Measurements from ENCODE around the gene ARID4B. TPM values are rescaled to one million over a fixed set of nuclear protein-coding genes. Genes with fewer than 3 reads are reported as not detected.

Gene ARID4B
- total RNA-seq, 4 donors from 2014 or later, result 29.0 to 54.5 (median 37.4) TPM

GRCh38 chr1:235328271-235329138 lies 526 bp upstream of the ARID4B start, which contains the start of gene GGPS1:
Gene GGPS1, plus strand, starts transcription at chr1:235328570. Its CDS starts 6,695 bp downstream, at chr1:235335265.
- no peak for TF ChIP-seq CTCF (IDR thresholded peaks at IDR 0.05)
- DNase-seq (ENCODE audit: low spot score) (peak; percentile 94), ATAC-seq (ENCODE audit: low FRiP score) (peak; percentile 93)

DNA sequence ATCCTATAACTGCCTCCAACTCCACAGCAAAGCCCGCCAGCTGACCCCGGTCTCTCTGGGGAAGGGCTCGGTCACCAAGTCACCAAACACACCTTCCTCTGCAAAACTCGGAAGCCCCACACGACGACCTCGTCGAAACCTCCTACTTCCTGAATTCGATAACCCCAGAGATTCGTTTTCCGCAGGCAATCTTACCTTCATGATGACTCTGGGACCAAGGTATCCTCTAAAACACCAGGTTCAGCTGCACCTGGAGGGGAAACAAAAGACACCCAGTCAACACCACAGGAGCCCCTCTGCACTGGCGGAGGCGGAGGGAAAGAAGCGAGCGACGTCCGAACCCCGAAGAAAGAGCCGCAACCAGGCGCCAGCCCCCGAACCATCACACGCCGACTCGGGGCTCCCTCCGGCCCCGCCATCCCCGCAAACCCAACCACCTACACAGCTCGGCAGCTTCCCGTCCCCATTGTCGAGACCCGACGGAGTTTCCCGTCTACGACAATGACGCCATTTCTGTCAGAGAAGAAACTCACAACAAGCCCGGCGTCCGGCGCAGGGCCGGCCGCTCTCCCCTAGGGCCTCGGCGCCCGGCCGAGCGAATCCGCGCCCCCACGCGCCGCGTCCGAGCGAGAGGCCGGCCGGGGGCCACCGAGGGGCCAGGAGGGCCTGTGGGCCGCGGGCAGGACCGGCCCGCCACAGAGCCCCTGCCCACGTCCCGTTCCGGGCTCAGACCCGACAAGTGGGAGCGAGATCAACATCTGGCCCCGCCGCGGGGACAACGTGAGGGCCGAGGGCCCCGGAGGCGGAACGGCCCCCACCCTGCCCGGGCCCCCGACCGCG lies 1.0 kb downstream of the ARID4B start:
- ATAC-seq (ENCODE audit: low FRiP score), result peak; percentile 3

DNA sequence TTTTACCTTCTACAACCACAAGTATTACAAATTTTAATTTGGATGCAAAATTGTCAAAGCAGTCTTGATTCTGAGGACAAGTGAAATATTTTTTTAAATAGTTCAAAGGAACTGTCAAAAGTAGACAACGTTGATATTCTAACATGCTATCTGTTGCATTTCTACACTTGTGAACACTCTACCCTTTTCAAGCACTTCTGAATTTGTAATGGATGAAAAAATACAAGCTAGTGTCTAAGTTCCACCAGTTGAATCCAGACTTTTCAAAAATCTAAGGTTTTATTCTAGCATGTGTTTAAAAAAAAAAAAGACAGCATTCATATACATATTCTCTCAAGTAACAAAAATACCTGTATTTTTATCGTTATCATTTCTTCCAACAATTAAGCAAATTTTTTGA lies 2.1 kb downstream of the ARID4B start:
- ATAC-seq (ENCODE audit: low FRiP score) (no peak), DNase-seq (ENCODE audit: low spot score) (no peak)
- TF ChIP-seq CTCF (IDR thresholded peaks at IDR 0.05), result no peak

More for the DNA sequence above, 1.0 kb downstream of the ARID4B start:
- DNase-seq (ENCODE audit: low spot score), result peak; percentile 24
- no peak for TF ChIP-seq CTCF (IDR thresholded peaks at IDR 0.05)

GRCh38 chr1:235325139-235325538 lies 2.8 kb downstream of the ARID4B start:
- ATAC-seq (ENCODE audit: low FRiP score), result no peak

DNA sequence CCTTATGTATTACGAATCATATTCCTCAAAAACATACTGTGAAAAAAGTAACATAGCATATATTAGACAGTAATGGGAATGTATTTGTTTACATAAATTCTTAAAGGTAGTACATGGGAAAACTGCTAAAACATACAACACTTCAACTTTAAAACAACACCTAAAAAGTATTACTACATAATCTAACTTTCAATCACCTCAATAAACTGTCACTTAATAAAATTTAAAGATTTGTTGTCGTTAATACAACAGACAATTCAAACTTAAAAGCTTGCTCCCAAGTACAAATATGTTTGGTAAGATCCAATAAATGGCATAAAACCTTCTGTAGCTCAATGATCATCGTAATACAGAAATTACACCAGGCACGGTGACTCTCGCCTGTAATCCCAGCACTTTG lies 3.7 kb downstream of the ARID4B start:
- TF ChIP-seq CTCF (IDR thresholded peaks at IDR 0.05), result no peak
- DNase-seq (ENCODE audit: low spot score) (no peak), ATAC-seq (ENCODE audit: low FRiP score) (no peak)

More at GRCh38 chr1:235325139-235325538, 2.8 kb downstream of the ARID4B start:
- no peak for DNase-seq (ENCODE audit: low spot score)
- no peak for TF ChIP-seq CTCF (IDR thresholded peaks at IDR 0.05)

DNA sequence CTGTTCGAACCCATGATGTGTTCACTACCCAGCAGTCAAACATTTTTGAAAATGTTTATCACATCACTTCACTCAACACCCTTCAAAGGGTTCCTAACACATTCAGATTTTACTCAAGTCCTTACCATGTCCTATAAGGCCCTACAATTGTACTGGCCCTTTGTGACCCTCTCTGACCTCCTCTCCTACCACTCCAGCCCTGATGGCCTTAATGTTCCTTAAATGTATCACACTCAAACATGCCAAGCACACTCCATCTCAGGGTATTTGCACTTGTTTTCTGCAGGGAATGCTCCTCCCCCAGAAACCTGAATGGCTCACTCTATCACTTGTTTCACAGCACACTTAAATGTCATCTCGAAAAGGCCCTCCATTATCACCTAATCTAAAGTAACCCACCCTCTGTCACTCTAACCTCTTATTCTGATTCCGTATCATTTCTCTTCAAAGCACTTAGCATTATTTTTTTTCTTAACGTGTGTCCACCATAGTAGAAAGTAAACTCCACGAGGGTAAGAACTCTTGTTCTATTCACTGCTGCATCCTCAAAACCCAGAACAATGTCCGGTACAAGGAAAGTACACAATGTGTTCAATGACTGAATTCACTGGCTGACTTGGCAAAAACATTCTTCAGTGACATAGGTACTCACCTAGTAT lies 7.3 kb downstream of the ARID4B start:
- ATAC-seq (ENCODE audit: low FRiP score), result no peak
- TF ChIP-seq CTCF (IDR thresholded peaks at IDR 0.05), result no peak

More for the DNA sequence above, 7.3 kb downstream of the ARID4B start:
- no peak for DNase-seq (ENCODE audit: low spot score)
